SK-N-DZ (cell line): ENCODE data around the gene NARS2.

Experiments used
- DNase-seq: peaks from one replicate; pipeline ENCODE4 v3.0.0-alpha.2; 2015; ENCODE audit warnings: low spot score

NARS2 gene

GRCh38 chr11:78416285-78417174 lies 158.1 kb downstream of the NARS2 start:
- DNase-seq: peak; percentile 87

DNA sequence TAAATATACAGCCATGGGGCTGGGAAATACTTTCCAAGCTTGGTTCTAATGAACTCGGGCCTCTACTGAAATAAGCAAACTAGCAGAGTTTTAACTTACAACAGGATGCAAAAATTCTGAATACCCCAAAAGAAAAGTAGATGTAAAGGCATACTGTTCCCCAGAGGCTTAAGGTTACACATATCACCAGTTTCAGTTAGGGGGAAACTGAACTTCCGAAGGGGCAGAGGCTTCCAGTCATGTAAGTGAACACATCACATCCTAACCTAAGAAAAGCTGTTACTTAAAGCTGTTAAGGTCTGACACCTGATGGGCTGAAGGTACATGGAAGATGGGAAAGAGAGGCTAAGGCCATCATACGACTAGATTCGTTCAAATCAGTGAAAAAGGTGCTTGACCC lies 159.3 kb downstream of the NARS2 start:
- no peak for DNase-seq

DNA sequence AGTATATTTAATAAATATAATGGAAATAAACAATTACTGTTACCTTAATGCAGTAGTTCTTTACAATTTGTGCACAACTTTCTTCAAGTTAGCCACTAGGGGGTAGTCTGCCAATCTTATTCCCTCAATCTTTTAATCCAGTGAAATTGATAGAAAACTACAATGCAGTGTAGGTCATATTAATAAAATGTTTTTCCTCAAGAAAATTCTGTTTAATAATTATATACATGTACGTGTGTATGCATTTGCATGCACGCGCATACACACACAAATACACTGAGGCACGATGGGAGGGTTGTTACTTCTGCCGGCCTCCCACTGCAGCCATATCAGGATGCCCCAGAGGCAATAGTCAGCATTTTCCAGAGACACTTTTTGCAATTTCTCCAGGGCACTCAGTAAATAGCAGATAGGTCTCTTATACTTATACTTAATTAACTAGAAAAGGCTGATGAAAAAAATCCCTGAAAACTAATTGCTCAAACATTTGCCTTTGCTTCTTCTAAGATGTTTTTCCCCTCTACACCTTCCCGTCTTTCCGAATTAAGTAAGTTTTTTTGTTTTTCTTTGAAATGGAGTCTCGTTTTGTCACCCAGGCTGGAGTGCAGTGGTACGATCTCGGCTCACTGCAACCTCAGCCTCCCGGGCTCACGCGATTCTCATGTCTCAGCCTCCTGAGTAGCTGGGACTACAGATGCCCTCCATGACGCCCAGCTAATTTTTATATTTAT lies 160.2 kb downstream of the NARS2 start:
- no peak for DNase-seq

- no peak for DNase-seq
Measured at GRCh38 chr11:78408619-78409018, 166.0 kb downstream of the NARS2 start.

DNA sequence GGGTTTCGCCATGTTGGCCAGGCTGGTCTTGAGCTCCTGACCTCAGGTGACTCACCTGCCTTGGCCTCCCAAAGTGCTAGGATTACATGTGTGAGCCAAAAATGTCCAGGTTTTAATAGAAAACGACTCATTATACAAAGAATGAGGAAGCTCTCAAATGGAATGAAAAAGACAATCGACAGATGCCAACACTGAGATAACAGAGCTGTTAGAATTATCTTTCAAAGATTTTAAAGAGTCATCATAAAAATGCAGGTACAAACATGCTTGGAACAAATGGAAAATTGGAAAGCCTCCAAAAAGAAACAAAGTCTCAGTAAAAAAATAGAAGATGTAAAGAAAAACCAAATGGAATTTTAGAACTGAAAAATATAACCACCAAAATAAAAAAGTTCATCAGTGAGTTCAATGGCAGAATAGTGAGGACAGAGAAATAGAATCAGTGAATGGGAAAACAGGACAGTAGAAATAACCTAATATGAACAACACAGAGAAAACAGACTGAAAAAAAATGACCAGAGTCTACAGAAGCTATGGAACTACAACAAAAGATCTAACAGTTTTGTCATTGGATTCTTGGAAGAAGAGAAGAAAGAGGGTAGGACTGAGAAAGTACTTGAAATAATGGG lies 168.0 kb downstream of the NARS2 start:
- DNase-seq: no peak

DNA sequence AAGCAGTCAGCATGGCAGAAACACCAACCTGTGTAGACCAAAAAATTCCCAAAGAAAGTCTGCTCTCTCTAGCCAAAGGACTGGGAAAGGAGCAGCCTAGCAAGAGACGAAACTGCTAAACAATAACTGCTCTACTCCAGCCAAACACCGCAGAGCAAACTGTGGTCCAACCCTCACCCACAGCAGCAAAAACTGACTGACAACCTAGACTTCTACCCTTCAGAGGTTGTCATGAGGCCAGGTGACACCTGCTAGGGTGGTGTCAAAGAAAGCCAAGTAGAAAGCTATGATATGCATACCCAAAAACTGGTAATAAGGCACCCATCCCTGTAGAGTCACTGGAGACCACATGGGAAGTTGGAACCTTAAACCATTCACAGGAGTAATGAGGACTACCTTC lies 168.9 kb downstream of the NARS2 start:
- DNase-seq: no peak

GRCh38 chr11:78403781-78404180 lies 170.9 kb downstream of the NARS2 start:
- no peak for DNase-seq

- DNase-seq: no peak
Measured at GRCh38 chr11:78402847-78403246, 171.8 kb downstream of the NARS2 start.

GRCh38 chr11:78400702-78401101 lies 174.0 kb downstream of the NARS2 start:
- DNase-seq: no peak

- no peak for DNase-seq
Measured at GRCh38 chr11:78400116-78400515, 174.5 kb downstream of the NARS2 start.

- no peak for DNase-seq
Measured at GRCh38 chr11:78399136-78399535, 175.5 kb downstream of the NARS2 start.

GRCh38 chr11:78398715-78399114 lies 175.9 kb downstream of the NARS2 start:
- no peak for DNase-seq

GRCh38 chr11:78397398-78397797 lies 177.3 kb downstream of the NARS2 start:
- DNase-seq: no peak

DNA sequence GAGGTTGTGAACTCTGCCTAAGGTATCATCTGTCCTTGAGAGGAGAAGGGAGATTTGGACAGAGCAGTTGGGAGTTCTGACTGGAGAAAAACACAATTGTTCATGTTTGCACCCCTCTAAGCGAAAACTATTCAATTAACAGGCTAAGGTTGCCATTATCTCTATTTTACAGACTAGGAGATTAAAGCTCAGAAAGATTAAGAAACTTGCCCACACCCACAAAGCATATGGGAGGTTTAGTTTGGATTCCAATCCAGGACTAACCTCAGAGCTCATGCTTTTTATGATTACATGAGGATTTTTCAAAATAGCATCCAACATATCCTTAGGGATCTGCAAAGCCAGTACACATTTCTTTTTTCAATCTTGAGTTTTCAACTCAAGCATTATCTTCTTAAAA lies 179.1 kb downstream of the NARS2 start:
- DNase-seq: no peak

- DNase-seq: no peak
Measured at GRCh38 chr11:78392854-78393253, 181.8 kb downstream of the NARS2 start.

- DNase-seq: no peak
Measured at GRCh38 chr11:78391424-78391823, 183.2 kb downstream of the NARS2 start.

DNA sequence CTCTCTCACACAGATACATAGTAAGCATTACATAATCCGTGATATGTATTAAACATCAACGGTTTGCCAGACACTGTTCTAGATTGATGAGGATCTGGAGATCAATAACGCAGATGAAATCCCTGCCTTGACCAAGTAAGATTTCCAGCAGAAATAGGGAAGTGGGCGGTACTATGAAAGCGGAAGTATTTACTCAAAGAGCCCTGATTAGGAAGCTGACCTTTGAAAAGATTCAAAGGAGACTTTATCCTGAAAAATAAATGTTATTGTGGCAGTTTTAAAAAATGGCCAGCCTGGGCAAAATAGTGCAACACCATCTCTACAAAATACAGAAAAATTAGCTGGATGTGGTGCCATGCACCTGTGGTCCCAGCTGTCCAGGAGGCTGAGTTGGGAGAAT lies 183.9 kb downstream of the NARS2 start:
- no peak for DNase-seq

DNA sequence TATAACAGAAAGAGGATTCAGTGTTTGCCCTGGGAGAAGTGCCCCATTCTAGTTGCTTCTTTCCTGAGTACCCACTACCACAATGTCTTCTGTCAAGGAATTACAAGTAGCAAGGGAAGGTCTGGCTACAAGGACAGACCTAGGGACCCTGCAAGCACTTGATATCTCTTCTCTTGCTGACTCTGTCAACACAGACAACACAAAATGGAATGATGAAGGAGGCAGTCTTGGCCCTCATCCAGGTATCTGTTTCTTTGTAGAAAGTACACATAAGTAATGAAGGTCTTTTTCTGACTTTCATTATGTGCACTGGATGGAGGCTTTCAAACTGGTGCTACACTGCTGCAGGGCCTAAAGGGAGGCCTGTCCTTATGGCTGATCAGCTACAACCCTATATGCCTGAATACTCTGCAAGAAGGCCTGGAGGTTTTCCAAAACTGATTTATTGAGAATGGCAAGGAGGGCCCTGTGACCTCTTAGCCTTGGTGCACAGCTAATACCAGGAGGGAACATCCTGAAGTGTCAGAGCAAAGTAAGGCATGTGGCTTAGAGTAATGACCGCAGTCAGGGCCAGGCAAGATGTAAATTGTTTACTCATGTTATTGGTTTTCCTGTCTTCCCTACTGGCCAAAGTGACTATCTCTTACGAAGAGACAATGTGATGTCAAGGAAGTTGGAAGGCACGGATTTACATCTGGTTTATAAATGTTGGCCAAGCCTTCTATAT lies 188.3 kb downstream of the NARS2 start:
- no peak for DNase-seq
